NCI-H446 (cell line): ENCODE data around the gene SLC22A5.
"Not testable (repeated sequence)": the region's sequence is repeated elsewhere in the genome, so short reads cannot be mapped to it uniquely, and the experiment has no call there.

Experiments
- DNase-seq, 2 experiments: peaks; one replicate each; lab custom pipeline; 2025; lab: John Stamatoyannopoulos, UW

The SLC22A5 gene

DNA sequence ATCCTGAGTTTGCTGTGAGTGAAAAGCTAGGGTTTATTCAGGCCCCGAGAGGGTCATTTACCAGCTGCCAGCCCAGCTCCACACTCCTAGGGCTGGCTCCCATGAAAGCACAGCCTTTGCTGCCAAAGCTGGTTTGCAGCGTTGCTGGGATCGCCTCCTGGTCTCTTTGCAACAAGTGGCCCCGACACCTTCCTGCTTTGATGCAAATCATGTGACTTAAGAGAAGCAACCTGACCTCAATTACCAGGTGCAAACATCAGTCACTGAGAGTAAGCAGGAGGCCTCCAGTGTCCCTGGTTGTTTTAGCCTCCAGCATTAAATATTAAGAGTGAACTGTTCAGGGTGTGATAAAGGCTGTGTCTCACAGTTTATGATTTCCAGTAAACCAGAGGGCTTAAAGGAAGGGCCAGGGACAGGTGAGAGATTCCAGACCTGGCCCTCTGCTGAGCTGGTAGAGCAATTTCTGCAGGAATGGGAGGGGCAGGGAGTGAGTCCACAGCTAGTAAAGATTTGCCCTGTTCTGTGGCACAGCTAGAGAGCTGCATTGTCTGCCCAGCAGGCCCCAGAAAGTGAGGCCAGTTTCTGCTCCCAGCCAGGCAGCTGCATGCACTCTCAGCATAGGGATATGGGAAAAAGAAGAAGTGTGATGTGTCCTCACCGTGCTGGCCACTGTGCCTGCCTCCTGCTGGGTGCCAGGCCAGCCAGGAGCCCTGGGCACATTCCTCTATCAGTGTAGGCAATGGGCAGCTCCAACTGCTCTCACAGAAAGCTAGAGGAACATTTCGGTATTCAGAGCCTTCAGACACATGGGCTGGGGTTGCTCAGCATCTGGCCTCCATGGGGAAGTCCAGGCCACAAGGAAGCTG, 58.0 kb downstream of the SLC22A5 start:
- no peak for DNase-seq

DNA sequence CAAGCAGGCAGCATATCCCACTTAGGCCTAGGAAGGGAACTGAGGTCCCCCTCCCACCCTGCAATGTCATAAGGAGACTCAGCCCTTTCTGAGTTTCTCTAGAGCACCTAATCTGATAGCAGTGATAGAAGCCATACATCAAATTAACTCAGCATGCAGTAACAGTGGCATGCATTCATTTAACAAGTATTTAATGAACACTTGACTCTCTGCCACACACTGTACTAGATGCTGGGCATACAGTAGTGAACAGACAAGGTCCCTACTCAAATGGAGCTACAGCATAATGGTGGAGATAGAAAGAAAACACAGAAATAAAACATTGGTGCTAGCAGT, 58.6 kb downstream of the SLC22A5 start:
- DNase-seq = no peak

DNA sequence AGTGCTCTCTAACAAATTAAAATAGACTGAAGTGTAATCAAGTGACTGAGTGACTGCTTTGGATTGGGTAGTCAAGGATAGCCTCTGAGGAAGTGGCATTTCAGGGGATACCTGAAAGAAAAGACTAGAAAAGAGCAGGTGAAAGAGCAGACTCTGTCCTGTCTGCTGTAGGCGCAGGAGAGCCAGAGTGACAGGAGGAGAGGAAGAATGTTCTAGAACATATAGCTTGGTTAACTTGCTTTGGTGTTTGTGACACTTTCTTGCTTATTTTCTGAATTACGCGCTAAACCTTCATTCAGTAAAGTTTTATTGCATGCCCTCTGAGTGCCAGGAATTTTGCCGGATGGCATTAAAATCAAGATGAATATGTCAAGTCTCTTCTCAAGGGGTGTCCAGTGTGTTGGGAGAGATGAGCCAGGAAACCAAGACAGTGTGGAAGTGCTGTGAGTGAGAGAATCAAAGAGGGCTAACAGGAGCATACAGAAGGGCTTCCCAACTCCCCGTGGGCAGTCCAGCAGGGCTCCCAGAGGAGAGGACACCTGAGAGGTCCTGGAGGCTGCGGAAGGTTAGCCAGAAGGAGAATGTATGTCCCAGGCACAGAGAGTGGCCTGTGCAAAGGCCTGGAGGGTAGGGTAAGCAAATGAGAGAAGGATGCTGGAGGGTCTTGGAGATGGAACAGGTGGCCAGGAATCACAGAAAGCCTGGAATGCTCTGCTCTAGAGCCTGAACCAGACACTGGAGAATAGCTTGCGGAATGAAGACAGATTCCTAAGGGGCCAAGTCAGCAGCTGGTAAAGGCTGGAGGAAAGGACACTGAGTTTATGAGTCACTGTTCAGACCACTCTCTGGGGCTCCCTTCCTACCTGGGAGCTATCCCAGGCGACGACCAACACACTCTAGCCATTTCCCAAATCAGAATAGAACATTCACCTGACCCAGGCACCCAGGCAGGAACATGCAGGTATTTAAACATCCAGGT, 59.3 kb downstream of the SLC22A5 start:
- DNase-seq = no peak

DNA sequence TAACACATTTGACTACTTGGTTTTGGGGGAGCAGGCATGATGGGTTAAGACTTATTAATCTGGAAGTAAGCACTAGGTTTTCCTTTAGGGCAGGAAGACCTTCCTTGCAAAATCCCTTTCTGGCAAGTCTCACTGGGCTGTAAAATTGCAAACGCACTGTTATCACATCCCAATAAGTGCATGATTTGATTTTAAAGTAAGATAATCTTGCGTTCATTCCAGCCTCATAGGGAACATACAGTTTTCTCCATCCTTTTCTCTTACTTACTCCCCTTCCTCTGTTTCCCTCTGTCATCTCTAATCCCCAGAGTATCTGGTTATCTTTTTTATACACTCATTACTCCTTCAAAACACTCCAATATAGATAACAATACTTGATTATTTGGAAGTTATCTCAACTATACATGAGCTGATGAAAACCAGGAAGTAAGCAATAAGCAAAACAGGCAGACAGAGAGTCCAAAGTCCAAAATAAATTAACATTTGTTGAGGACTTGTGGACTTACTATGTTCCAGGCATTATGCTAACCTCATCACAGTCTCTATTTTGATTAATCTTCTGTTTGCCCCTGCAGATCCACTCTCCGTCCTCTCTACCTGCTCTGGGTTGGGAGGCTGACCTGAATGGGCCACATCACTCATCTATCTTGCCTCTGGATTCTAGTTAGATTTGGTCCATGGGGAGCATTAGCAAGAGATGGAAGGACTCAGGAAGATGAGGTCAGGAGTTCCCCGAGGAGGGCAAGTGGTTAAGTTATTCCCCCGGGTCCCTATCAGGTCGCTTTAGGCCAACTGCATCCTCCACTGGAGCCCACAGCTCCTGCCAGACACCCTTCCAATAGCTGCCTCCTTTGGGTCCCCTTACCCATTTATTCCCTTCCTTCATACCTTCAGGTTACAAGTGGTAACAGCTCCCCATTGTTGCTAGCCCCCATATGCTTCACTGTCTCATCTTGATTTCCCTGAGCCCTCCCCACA, 60.2 kb downstream of the SLC22A5 start:
- no peak for DNase-seq

DNA sequence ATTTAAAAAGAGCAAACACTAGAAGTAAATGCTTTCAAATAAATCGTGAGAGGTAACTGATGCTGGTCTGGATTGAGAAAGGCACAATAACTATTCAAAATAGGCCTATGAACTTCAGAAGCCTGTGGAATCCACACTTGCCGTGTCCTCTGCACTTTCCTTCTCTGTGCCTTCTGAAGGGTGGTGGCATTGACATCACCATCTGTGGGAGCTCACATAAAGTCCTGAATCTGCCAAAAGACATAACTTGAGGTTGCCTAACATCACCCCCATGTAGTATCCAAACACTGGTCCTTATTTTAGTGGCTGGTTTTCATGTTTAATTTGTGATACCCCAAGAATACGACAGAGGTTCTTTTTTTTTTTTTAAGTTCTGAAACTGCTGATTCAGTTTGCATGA, 61.2 kb downstream of the SLC22A5 start:
- no peak for DNase-seq

DNA sequence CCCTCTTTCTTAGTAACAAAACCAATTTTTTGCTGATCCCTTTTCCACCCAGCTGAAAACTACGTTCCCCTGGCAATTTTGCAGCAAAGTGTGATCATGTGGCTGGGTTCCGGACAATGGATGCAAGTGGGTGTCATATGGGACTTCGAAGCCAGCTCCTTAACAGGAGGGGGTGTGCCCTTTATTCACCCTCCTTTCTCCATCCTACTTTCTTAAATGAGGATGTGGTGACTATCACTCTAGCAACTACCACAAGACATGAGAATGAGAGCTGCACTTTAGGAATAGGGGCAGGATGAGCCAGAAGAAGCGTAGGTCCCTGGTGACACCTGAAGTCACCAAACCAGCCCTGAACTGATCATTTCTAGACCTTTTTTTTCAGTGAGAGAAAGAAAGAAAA, 62.1 kb downstream of the SLC22A5 start:
- DNase-seq = no peak

DNA sequence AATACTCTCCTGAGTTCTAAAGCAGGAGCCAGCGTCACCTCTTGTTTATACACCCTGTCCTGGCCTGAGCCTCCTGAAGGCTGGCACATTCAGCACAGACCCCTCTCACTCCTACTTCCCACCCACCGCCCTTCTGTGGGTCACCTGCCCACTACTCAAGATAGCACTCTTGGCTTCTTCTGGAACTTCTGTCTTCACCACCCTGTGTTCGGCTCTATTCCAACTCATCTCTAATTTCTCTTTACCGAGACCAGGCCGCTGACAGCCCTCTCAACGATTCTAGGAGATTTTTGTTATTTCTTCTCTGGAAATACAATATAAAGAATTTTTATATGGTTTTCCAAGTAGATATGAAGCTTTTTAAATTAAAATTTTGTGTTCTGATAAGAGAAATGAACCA, 63.6 kb downstream of the SLC22A5 start:
- no peak for DNase-seq

DNA sequence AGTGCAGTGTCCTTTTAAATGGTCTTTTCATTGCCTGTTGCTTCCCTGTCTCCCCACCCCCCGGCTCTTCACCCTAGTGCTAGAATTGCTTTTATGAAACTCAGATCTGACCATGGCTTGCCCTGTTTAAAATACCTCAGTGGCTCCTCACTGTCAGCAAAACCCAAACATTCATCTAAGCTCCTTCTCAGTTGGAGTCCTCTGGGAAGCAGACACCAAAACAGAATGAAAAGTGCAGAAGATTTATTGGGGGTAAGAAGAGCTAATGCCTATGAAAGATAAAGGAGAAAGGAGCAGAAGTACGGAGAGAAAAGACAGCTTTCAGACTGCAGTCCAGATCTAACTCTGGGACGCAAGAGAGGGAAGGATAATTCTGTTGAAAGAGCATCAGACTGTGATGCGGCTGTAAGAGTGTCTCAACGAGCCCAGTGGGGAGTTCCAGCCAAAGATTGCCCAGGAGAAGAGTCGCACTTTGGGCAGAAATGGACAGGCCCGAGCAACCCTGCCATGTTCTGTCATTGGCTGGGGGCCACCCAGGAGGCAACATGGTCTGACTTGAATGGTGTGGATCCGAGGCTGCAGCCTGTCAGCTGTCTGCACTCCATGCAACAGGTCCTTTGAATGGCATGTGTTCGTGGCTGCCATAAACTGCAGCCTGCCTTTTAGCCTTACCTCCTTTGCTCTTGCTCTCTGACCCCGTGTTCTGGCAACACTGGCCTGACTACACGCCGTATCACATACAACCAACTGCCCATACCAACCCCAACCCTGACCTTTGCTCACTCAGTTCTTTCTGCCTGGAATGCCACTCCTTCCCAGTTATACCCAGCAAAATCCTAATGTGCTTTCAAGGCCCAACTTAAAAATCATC, 65.1 kb downstream of the SLC22A5 start:
- DNase-seq = no peak

DNA sequence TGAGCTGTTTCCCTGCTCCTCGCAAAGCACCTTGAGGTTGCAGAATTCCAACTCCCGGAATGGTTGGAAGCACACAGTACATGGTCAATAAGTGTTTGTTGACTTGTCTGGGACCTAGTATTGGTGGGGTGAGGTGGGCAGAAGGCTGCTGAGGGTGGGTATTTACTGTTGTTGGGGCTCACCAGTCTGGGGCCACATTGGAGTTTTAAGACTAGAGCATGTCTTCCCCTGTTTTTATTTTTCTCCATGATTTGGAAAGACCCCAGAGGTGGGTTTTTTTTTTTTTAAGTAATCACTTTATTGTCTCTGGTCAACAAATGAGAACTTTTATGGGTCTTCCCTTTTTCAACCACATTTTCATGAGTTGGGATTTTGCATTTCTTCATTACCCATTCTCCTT, 65.9 kb downstream of the SLC22A5 start:
- DNase-seq = no peak

DNA sequence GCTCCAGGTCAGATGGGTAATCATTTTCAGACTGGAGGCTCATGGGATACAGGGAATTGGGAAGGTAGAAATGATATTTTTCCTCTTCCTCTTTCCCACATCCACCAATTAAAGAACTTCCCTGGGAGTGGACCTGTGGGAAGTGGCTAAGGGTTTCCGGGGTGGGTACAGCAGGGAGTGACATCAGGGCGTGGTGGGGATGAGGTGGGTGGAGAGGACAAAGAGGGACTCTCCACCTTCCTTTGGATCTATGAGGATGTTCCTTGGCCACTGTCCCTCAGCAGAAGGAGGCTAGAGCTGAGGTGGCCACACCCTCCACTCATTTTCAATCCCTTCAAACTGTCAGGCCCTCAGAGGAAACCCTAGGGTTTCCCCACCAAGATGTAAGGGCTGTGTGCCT, 66.4 kb downstream of the SLC22A5 start:
- no peak for DNase-seq

DNA sequence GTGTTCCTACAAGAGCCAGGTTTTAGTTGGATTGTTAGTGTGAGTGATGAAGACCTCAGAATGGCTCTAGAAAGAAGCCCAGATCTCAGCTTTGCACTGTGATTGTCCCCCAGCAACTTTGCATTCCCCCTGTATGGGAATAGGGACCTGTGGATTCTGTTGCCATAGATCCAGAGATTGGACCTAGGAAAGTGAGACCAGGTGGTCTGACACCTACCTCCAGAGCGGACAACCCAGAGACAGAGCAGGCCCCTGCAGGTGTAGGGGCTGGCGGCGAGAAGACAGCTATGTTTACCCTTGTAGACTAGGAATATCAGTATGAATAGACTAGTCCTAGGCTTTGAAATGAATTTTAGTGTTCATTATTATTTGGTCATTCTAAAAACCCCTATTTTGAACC, 67.4 kb downstream of the SLC22A5 start:
- DNase-seq = no peak

DNA sequence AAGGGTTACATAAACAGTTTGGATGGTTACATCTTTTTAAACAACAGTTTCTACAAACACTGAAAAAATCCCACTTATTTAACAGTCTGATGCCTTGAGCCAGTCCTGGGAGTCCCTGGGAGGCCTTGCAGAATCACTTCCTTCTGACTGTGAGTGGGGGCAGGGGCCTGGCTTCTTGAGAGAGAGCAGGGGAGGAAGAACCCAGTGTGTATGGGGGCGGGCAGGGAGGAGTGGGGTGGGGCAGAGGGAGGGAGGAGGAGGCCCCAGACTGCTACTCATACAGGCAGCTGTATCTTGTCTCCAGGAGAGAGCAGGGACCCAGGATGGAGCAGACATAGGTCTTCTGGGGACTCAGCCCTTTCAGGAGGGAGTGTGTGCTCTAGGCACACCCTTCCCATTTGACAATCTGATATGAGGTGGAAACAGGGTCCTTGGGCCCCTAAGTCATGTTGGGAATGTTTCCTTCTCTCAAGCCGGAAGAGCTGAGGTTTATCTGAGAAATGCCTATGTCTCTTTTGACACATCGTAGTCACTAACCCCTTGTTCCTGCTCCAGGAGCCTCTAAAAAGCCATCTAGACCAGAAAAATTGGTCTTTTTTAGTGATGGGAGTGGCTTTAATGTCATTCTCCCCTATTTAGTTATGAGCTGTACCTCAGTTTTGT, 68.2 kb downstream of the SLC22A5 start:
- DNase-seq = no peak

DNA sequence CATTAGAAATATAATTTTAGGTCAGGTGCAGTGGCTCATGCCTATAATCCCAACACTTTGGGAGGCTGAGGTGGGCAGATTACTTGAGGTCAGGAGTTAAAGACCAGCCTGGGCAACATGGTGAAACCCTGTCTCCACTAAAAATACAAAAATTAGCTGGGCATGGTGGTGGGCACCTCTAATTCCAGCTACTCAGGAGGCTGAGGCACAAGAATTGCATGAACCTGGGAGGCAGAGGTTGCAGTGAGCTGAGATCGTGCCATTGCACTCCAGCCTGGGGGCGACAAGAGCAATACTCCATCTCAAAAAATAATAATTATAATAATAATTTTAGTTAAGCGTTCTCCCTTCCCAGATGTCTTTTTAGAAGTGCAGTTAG, 68.7 kb downstream of the SLC22A5 start:
- DNase-seq = not testable (repeated sequence)

DNA sequence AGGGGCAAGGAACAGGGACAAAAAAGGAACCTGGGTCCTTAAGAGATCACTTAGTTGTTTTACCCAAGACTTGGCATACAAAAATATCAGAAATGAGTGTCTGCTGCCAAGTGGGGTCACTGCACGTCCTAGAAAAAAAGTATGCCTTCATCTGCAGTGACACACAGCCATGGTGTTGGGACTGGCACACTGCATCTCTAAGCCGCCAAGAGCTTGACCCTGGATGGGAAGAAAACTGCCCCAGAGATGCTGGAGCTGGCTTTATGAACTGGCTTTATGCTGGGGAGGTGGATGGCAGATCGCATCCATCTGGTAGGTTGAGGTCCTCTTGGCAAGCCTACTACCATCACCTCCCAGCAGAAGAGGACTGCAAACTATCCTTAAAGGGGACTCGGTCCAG, 69.4 kb downstream of the SLC22A5 start:
- peak in 1 of 2 experiments; percentile 58 for DNase-seq

DNA sequence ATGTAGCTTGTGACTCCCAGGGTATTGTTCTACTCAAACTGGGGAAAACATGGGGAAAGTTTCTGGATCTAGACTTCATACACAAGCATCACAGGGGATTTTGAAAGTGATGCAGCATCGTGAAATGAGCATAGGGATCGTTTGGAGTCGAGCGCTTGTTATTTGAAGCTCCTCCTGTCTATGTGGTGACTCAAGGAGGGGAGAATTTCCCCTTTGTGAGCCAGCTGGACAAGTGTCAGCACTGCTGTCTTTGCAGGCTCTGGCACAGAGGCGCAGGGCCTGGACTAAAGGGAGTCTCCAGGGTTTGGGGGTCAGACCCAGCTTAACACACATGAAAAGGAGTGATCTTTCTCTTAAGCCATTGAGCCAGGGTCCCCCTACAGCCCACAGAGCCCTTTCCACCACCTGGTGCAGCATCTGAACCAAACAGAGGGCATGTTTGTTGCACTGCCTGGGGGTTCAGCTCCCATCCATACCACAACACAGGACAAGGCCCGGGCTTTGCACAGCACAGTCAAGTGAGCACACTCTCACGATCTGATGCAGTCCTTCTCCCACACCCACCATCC, 70.1 kb downstream of the SLC22A5 start:
- DNase-seq = peak; percentile 47 to 70

DNA sequence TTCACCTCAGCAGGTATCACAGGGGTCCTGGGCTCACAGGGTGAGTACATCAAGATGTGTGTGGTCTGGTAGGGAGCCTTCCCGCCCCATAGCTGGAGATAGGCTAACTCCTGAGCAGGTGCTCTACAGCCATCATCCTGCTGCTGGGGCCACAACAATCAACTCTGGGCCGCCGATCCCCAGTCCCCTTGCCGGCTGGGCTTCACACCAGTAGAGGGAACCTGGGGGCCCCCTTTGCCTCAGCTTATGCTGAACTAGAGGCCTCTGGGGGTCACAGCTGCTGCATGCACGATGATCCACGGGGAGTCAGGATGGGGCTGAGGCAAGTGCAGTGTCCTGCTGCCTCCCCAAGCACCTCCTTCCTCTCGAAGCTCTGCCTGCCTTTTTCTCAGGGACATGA, 74.6 kb downstream of the SLC22A5 start:
- DNase-seq = no peak
